Gastrocnemius medialis (tissue), 4 donors: ENCODE results near the gene TMTC3.

Experiments
- CTCF ChIP-seq, 5 experiments: fragments of 450-650 bp in 3 of 5; fragments of 200-600 bp in 2 of 5; sonication (generic) in 2 of 5; IDR thresholded peaks in 4 of 5; conservative IDR thresholded peaks in 1 of 5; 1 replicate in 4 of 5; 2 replicates in 1 of 5; pipeline ENCODE4 v1.5.1; 2016 to 2019; ENCODE audit warnings: antibody characterized with exemption in 5 of 5, mild to moderate bottlenecking in 3 of 5, moderate library complexity in 3 of 5
- POLR2A ChIP-seq, 2 donors: fragments of 450-650 bp; IDR thresholded peaks; one replicate each; pipeline ENCODE4 v1.6.1; 2017; ENCODE audit warnings: antibody characterized with exemption in 2 of 2, mild to moderate bottlenecking in 2 of 2, moderate library complexity in 2 of 2

DNA sequence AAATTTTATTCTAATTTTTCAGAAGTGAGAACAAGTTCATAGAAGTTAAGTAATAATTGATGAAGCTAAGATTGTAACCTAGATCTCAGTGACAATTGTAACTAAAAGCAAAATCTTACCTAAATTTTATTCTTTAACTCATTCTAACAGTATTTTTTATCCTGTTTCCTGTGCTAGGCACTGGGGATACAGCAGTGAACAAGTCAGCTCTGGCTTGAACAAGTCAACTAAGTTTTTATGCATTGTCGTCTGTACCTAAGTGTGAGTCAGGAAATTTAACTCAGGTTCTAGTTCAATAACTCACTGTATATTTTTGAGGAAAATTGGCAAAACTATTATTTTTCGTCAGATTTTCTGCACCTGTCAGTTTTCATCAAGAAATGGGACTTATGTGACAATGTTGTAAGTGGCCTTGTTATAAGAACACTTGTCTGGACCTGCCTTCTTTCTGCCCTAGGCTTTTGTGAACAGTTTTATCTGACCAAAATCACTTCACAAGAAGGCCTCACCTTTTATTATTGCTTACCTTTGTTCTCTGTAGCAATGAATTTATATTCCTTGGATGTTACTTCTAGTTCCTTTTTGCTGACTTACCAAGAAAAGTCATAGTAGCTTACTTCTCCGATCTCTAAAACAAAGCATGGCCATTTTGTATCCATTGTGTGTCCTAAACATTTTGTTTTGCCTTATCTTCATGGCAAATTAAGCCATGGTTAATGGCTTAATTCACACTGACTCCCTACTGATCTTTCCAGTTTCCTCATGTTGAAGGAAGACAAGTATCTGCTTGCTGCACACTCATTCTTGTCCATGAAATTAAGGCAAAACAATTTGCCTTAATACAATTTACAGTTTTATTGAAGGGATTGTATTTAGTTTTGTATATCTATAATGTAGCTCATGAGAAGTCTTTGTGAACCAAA, 2.7 kb downstream of the TMTC3 start:
- no peak for TF ChIP-seq CTCF (IDR thresholded peaks at IDR 0.05 in 4 of 5, conservative IDR thresholded peaks at IDR 0.05 in 1 of 5)
- TF ChIP-seq POLR2A (IDR thresholded peaks at IDR 0.05) = no peak
